Ishikawa (cell line): ENCODE results near the gene PNMA8A.

ENCODE experiments used
- CEBPB ChIP-seq: IDR thresholded peaks from 2 replicates; pipeline ENCODE4 v1.6.1; 2012
- CREB1 ChIP-seq: IDR thresholded peaks from 2 replicates; pipeline ENCODE4 v1.6.1; 2012; ENCODE audit warnings: low read depth
- EGR1 ChIP-seq: IDR thresholded peaks from 2 replicates; pipeline ENCODE4 v1.6.1; 2012
- EP300 ChIP-seq: IDR thresholded peaks from 2 replicates; pipeline ENCODE4 v1.6.1; 2012; ENCODE audit warnings: borderline replicate concordance
- FOXM1 ChIP-seq: IDR thresholded peaks from 2 replicates; pipeline ENCODE4 v1.6.1; 2012; ENCODE audit warnings: low read depth, borderline replicate concordance
- NFIC ChIP-seq: IDR thresholded peaks from 2 replicates; pipeline ENCODE4 v1.6.1; 2012
- RAD21 ChIP-seq: IDR thresholded peaks from 2 replicates; pipeline ENCODE4 v1.6.1; 2012; ENCODE audit warnings: low read depth
- TAF1 ChIP-seq: IDR thresholded peaks from 2 replicates; pipeline ENCODE4 v1.6.1; 2012; ENCODE audit warnings: low read depth, mild to moderate bottlenecking
- TCF12 ChIP-seq: IDR thresholded peaks from 2 replicates; pipeline ENCODE4 v1.6.1; 2012; ENCODE audit warnings: low read depth
- TEAD4 ChIP-seq: IDR thresholded peaks from 2 replicates; pipeline ENCODE4 v1.6.1; 2012
- YY1 ChIP-seq: IDR thresholded peaks from 2 replicates; pipeline ENCODE4 v1.6.1; 2012; ENCODE audit warnings: low read depth
- ZBTB7A ChIP-seq: IDR thresholded peaks from 2 replicates; pipeline ENCODE4 v1.6.1; 2012; ENCODE audit warnings: low read depth
- TF ChIP-seq, protein P1 (sequence below): IDR thresholded peaks from 2 replicates; pipeline ENCODE4 v1.6.1; 2012; ENCODE audit warnings: low read depth, mild to moderate bottlenecking
- TF ChIP-seq, protein P2 (sequence below): IDR thresholded peaks from 2 replicates; pipeline ENCODE4 v1.6.1; 2012
- TF ChIP-seq, protein P3 (sequence below): IDR thresholded peaks from 2 replicates; pipeline ENCODE4 v1.6.1; 2012

Gene PNMA8A, protein sequence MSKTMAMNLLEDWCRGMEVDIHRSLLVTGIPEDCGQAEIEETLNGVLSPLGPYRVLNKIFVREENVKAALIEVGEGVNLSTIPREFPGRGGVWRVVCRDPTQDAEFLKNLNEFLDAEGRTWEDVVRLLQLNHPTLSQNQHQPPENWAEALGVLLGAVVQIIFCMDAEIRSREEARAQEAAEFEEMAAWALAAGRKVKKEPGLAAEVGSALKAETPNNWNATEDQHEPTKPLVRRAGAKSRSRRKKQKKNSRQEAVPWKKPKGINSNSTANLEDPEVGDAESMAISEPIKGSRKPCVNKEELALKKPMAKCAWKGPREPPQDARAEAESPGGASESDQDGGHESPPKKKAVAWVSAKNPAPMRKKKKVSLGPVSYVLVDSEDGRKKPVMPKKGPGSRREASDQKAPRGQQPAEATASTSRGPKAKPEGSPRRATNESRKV

DNA sequence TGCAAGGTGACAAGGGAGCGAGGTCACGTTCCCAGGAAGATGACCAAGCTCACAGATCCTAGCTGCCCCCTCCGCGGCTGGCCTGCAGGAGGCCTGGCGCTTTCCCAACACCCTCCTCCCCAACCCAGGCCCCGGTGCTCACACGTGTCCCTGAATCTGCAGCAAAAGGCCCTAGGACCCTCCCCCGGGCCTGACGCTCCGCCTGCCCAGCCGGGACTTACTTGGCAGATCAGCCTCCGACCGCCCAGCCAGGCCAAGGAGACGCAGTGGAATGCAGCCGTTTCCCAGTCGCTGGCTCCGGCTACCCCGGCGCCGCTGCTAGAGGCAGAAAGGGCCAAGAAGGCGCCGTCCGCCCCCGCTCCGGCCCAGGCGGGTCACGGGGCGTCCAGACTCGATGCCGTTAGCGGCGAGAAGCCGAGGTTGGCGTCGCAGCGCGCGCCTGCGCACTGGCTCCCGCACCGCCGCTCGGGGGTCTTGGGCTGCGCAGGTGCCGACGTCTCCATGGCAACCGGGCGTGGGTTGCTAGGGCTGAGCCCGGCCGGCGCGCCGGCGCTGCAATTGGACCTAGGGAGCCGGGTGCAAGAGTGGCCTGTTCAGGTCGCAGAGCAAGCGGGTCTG, at the start of gene PNMA8A:
Gene PNMA8A (minus strand): TSS at position 448 of the 618 bp plus-strand sequence. CDS start 528 bp downstream, outside the sequence.
- TF ChIP-seq ZBTB7A (peak; percentile 50; the same call in 1 of the 2 replicates), TEAD4 (0 out of 2 replicates have a peak, but pooled peaks have one; percentile 31), FOXM1 (no peak), CEBPB (no peak), CREB1 (no peak), EP300 (no peak), YY1 (no peak), EGR1 (peak; percentile 57), TCF12 (peak; percentile 44; the same call in 1 of the 2 replicates), TAF1 (peak; percentile 57), RAD21 (no peak), NFIC (no peak; the same call in 1 of the 2 replicates)
- TF ChIP-seq, protein P1, sequence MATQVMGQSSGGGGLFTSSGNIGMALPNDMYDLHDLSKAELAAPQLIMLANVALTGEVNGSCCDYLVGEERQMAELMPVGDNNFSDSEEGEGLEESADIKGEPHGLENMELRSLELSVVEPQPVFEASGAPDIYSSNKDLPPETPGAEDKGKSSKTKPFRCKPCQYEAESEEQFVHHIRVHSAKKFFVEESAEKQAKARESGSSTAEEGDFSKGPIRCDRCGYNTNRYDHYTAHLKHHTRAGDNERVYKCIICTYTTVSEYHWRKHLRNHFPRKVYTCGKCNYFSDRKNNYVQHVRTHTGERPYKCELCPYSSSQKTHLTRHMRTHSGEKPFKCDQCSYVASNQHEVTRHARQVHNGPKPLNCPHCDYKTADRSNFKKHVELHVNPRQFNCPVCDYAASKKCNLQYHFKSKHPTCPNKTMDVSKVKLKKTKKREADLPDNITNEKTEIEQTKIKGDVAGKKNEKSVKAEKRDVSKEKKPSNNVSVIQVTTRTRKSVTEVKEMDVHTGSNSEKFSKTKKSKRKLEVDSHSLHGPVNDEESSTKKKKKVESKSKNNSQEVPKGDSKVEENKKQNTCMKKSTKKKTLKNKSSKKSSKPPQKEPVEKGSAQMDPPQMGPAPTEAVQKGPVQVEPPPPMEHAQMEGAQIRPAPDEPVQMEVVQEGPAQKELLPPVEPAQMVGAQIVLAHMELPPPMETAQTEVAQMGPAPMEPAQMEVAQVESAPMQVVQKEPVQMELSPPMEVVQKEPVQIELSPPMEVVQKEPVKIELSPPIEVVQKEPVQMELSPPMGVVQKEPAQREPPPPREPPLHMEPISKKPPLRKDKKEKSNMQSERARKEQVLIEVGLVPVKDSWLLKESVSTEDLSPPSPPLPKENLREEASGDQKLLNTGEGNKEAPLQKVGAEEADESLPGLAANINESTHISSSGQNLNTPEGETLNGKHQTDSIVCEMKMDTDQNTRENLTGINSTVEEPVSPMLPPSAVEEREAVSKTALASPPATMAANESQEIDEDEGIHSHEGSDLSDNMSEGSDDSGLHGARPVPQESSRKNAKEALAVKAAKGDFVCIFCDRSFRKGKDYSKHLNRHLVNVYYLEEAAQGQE, result no peak
- TF ChIP-seq, protein P2, sequence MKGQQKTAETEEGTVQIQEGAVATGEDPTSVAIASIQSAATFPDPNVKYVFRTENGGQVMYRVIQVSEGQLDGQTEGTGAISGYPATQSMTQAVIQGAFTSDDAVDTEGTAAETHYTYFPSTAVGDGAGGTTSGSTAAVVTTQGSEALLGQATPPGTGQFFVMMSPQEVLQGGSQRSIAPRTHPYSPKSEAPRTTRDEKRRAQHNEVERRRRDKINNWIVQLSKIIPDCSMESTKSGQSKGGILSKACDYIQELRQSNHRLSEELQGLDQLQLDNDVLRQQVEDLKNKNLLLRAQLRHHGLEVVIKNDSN, result 0 out of 2 replicates have a peak, but pooled peaks have one; percentile 7
- TF ChIP-seq, protein P3, sequence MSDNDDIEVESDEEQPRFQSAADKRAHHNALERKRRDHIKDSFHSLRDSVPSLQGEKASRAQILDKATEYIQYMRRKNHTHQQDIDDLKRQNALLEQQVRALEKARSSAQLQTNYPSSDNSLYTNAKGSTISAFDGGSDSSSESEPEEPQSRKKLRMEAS, result peak; percentile 95

DNA sequence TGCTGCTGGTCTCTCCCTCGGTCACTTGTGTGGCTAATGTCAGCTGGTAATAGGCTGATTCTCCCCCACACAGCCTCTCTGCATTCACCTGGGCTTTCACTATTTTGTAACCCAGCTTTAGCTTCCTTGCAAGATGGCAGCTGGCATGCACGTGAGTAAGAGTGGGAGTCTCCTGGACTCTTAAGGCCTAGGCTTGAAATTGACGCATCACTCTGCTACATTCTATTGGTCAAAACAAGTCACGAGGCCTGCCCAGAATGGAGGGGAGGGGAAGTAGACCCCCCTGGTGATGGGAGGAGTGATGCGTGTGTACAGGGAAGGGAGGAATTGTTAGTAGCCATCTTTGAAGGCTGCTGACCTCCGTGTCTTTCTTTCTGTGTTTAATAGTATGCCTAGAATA, 49.3 kb upstream of the PNMA8A start:
- TF ChIP-seq CREB1, result no peak
- TF ChIP-seq FOXM1, result no peak
- no peak for TF ChIP-seq TCF12
- TF ChIP-seq, protein P3, result no peak
- TF ChIP-seq EP300, result no peak
- no peak for TF ChIP-seq TAF1
- TF ChIP-seq, protein P2, result no peak
- no peak for TF ChIP-seq YY1
- no peak for TF ChIP-seq RAD21

DNA sequence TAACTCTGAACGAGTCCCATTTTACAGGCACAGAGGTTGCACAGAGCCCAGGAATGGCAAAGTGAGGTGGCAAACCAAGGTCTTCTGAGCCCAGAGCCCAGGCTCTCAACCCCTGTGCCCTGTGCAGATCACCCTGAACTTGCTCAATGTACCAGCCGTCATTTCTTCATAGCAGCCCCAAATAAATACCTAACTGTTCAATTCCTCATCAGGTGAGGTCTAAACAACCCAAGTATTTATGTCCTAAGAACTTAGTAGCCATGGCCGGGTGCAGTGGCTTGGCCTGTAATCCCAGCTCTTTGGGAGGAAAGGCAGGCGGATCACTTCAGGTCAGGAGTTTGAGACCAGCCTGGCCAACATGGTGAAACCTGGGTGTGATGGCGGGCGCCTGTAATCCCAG, 46.1 kb upstream of the PNMA8A start:
- TF ChIP-seq EGR1 (no peak), TCF12 (no peak), EP300 (no peak), FOXM1 (no peak), CREB1 (no peak), NFIC (no peak), RAD21 (no peak), YY1 (no peak), TAF1 (no peak), TEAD4 (no peak), ZBTB7A (no peak), CEBPB (no peak)
- TF ChIP-seq, protein P3, result no peak
- TF ChIP-seq, protein P2, result no peak
- TF ChIP-seq, protein P1, result no peak

DNA sequence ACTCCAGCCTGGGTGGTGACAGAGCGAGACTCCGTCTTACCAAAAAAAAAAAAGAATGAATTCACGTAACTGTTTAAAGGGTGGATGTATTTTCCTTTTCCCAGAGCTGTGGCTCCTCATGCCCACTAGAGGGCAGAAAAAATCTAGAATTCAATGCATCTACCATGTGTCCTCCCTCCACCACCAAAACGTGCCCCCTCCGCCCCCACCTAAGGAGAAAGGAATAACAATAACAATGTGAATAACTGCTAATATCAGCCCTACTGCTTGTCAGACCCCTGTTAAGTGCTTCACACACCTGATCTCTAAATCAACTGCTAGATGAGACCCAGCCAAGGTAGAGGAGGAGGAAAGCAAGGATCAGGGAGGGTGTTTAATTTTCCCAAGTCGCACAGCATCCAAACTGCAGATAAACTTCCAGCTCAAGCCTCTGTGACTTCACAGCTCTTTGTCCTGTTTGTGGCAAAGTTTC, 44.6 kb upstream of the PNMA8A start:
- TF ChIP-seq TEAD4, result no peak
- no peak for TF ChIP-seq EGR1
- peak; percentile 57 for TF ChIP-seq RAD21
- TF ChIP-seq CREB1, result no peak

DNA sequence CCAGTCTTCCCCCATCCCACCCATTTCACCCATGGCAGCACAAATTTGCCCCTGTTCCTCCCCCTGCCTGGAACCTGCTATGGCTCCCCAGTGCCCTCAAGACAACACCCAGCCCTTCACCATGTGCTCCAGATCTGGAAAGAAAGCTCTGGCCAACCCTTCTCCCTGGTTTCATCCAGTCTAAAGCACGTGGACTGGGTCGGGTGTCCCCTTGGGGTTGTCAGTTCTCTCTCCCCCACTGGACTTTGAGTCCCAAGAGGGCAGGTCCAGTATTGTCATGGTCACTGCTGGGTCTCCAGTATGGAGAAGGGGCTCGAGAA, 43.9 kb upstream of the PNMA8A start:
- TF ChIP-seq, protein P1, result no peak
- TF ChIP-seq ZBTB7A (no peak), NFIC (no peak), EGR1 (no peak), TEAD4 (no peak), EP300 (no peak), FOXM1 (no peak), TCF12 (no peak), TAF1 (no peak), CEBPB (no peak)
- TF ChIP-seq, protein P2, result no peak
- TF ChIP-seq, protein P3, result no peak
